BJ (cell line): ENCODE data around the gene JOSD1. TPM values are rescaled to one million over a fixed set of nuclear protein-coding genes. Genes with fewer than 3 reads are reported as not detected.

Source experiments
- CTCF ChIA-PET: fragments of 350-600 bp; formaldehyde crosslinking; extraction: SDS; loops from one replicate; lab custom pipeline; 2021; ENCODE audit warnings: antibody characterized with exemption, inconsistent platforms; lab: Yijun Ruan, JAX
- POLR2A ChIA-PET: fragments of 300-600 bp; sonication (Branson Sonifier 250); formaldehyde crosslinking; extraction: SDS; loops from one replicate; lab custom pipeline; 2021; ENCODE audit warnings: antibody characterized with exemption; lab: Charles Lee
- DNase-seq: peaks from one replicate; pipeline ENCODE4 v3.0.0-alpha.2; 2011; ENCODE audit warnings: low read depth
- H3K27me3 ChIP-seq: 2 replicates; pipeline ENCODE4 v1.6.0; 2011; ENCODE audit warnings: low read length; ENCODE audit not compliant: control insufficient read depth, insufficient read depth
- H3K36me3 ChIP-seq: 2 replicates; pipeline ENCODE4 v1.5.1; 2011; ENCODE audit warnings: low read length; ENCODE audit not compliant: control insufficient read depth, insufficient read depth
- H3K4me3 ChIP-seq: 2 replicates; pipeline ENCODE4 v1.5.1; 2011; ENCODE audit warnings: low read depth, mild to moderate bottlenecking, control low read depth, low read length
- CTCF ChIP-seq: IDR thresholded peaks from 2 replicates; pipeline ENCODE4 v1.5.1; 2011; ENCODE audit warnings: low read depth, mild to moderate bottlenecking, control low read depth, inconsistent platforms, low read length, moderate library complexity; ENCODE audit not compliant: insufficient read depth
- polyA plus RNA-seq: library from polyadenylated mRNA; depleted of rRNA; stranded (reverse); fragments of >200 nt; gene quantifications from 2 replicates; pipeline ENCODE4 v1.2.3, GENCODE V29; 2011

The JOSD1 gene
- polyA plus RNA-seq, 1 experiment = 43.6 TPM

GRCh38 chr22:38705235-38706100, 4.7 kb upstream of the JOSD1 start, which contains the start of gene GTPBP1:
TSS of gene GTPBP1 (plus strand) at chr22:38705944. CDS start at chr22:38705956, 12 bp downstream.
- peak; percentile 100 for DNase-seq
- POLR2A ChIA-PET = interaction anchor here (0.5 kb wide), 1 partner anchor 10 kb away, joined by 3 read pairs; no protein-coding TSS in a partner anchor
- Histone ChIP-seq H3K36me3 (no peaks in the 10 kb centered on the region), H3K27me3 (no peaks in the 10 kb centered on the region), H3K4me3 (peak within 1 kb of the TSS; percentile 92)
- TF ChIP-seq CTCF = peak; percentile 16; the same call in 1 of the 2 replicates
- CTCF ChIA-PET = interaction anchor here (0.7 to 4.0 kb wide), 3 partner anchors 12 to 164 kb away, joined by 3 to 21 read pairs (median 9); partner anchors contain the start of gene TOMM22

GRCh38 chr22:38704654-38705234, 4.0 kb upstream of the JOSD1 start:
- no peaks in the 10 kb centered on the region for H3K36me3 ChIP-seq
- no peak for TF ChIP-seq CTCF
- ChIA-PET POLR2A (no interaction called here), CTCF (interaction anchor here (0.7 to 2.2 kb wide), 3 partner anchors 23 to 165 kb away, joined by 3 to 9 read pairs (median 3); partner anchors contain the start of gene TOMM22)
- no peak for DNase-seq
- no peaks in the 10 kb centered on the region for H3K27me3 ChIP-seq
- peak overlapping the region; percentile 3; the same call in 1 of the 2 replicates for H3K4me3 ChIP-seq

- no peak for DNase-seq
- CTCF ChIA-PET = interaction anchor here (1.0 to 2.8 kb wide), 3 partner anchors 15 to 66 kb away, joined by 3 to 14 read pairs (median 4); partner anchors contain the start of gene TOMM22
Observed at GRCh38 chr22:38700270-38700788, 414 bp downstream of the JOSD1 start.

GRCh38 chr22:38699784-38700183, 959 bp downstream of the JOSD1 start:
- Histone ChIP-seq H3K27me3 (no peaks in the 10 kb centered on the region), H3K36me3 (no peaks in the 10 kb centered on the region), H3K4me3 (peak overlapping the region; percentile 51)
- 0 out of 2 replicates have a peak, but pooled peaks have one; percentile 17 for TF ChIP-seq CTCF
- no peak for DNase-seq
- CTCF ChIA-PET = interaction anchor here (1.0 to 2.8 kb wide), 5 partner anchors 11 to 128 kb away, joined by 3 to 14 read pairs (median 4); partner anchors contain the start of gene TOMM22
- POLR2A ChIA-PET = no interaction called here

More at GRCh38 chr22:38700270-38700788, 414 bp downstream of the JOSD1 start:
- Histone ChIP-seq H3K36me3 (no peaks in the 10 kb centered on the region), H3K27me3 (no peaks in the 10 kb centered on the region), H3K4me3 (peak overlapping the region; percentile 51)
- POLR2A ChIA-PET = no interaction called here
- TF ChIP-seq CTCF = no peak
